Left forelimb (tissue), 1 donor: ENCODE measurements around the gene FURIN.
"Not testable (repeated sequence)": the region's sequence is repeated elsewhere in the genome, so short reads cannot be mapped to it uniquely, and the experiment has no call there.

Experiments
- DNase-seq: peaks from one replicate; pipeline ENCODE4 v3.0.0-alpha.2; 2018; ENCODE audit warnings: low spot score

FURIN gene

GRCh38 chr15:90870354-90871138, 2.2 kb downstream of the FURIN start:
- DNase-seq, result no peak

GRCh38 chr15:90871139-90871715, 2.8 kb downstream of the FURIN start:
- peak; percentile 76 for DNase-seq

GRCh38 chr15:90871716-90872485, 3.5 kb downstream of the FURIN start:
- DNase-seq, result no peak

- no peak for DNase-seq
These were observed 4.2 kb downstream of the FURIN start for GRCh38 chr15:90872486-90873184.

- no peak for DNase-seq
These were observed 5.2 kb downstream of the FURIN start for GRCh38 chr15:90873488-90873997.

GRCh38 chr15:90873998-90874605, 5.7 kb downstream of the FURIN start:
- DNase-seq, result no peak

- not testable (repeated sequence) for DNase-seq
These were observed 6.6 kb downstream of the FURIN start for GRCh38 chr15:90874986-90875385.

GRCh38 chr15:90875549-90875981, 7.2 kb downstream of the FURIN start:
- DNase-seq, result no peak

GRCh38 chr15:90876046-90876445, 7.7 kb downstream of the FURIN start:
- no peak for DNase-seq

GRCh38 chr15:90876512-90877170, 8.3 kb downstream of the FURIN start:
- no peak for DNase-seq

GRCh38 chr15:90877315-90877714, 8.9 kb downstream of the FURIN start:
- no peak for DNase-seq

- no peak for DNase-seq
These were observed 9.6 kb downstream of the FURIN start for GRCh38 chr15:90877996-90878395.

- no peak for DNase-seq
These were observed 10.3 kb downstream of the FURIN start for GRCh38 chr15:90878660-90879059.

GRCh38 chr15:90879730-90880366, 11.5 kb downstream of the FURIN start:
- DNase-seq, result no peak

GRCh38 chr15:90880381-90881145, 12.2 kb downstream of the FURIN start:
- no peak for DNase-seq

- no peak for DNase-seq
These were observed 13.0 kb downstream of the FURIN start for GRCh38 chr15:90881181-90881977.

GRCh38 chr15:90881978-90882721, 13.8 kb downstream of the FURIN start:
- DNase-seq, result no peak
